ENCODE data around the gene EXD1. TPM values are rescaled to one million over a fixed set of nuclear protein-coding genes. Genes with fewer than 3 reads are reported as not detected.

EXD1 gene
- total and polyA plus RNA-seq, 2 of the 13 experiments (the other 11 are each of a cell fraction or from before 2014, with no cell fraction given), result not detected

DNA sequence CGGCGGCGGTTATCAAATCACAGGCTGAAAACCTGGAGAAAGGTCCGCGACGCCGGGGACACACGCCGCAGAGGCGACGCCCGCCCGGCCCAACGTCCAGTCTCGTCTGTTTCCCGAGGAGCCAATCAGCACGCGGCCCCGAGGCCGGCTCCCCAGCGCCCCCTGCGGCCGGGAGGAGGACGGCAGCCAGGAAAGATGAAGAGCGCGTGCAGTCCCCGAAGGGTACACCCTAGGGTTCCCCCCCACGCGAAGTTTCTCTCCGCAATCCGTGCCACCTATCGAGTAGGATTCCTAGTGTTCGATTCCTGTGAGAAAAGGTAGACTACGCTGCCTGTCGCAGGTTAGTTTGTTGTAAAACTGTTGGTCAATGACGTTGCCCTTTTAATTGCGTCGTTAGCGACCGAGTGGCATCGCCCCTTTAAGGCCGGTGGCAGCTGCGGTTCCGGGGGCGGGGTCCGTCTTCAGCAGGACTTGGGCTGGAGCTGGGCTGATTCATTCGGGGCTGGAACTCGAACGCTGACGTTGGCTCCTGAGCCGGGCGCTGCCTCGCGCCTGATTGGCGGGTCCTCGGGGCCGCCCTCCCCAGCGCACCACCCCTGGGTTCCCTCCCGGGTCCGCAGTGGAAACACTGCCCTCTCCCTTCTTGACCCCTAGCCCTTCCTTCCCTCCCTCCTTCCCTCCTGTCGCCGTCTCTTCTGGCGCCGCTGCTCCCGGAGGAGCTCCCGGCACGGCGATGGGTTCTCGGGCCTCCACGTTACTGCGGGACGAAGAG lies at the start of gene EXD1, which contains the start of gene CHP1 (continued):
- TF ChIP-seq, protein P1, sequence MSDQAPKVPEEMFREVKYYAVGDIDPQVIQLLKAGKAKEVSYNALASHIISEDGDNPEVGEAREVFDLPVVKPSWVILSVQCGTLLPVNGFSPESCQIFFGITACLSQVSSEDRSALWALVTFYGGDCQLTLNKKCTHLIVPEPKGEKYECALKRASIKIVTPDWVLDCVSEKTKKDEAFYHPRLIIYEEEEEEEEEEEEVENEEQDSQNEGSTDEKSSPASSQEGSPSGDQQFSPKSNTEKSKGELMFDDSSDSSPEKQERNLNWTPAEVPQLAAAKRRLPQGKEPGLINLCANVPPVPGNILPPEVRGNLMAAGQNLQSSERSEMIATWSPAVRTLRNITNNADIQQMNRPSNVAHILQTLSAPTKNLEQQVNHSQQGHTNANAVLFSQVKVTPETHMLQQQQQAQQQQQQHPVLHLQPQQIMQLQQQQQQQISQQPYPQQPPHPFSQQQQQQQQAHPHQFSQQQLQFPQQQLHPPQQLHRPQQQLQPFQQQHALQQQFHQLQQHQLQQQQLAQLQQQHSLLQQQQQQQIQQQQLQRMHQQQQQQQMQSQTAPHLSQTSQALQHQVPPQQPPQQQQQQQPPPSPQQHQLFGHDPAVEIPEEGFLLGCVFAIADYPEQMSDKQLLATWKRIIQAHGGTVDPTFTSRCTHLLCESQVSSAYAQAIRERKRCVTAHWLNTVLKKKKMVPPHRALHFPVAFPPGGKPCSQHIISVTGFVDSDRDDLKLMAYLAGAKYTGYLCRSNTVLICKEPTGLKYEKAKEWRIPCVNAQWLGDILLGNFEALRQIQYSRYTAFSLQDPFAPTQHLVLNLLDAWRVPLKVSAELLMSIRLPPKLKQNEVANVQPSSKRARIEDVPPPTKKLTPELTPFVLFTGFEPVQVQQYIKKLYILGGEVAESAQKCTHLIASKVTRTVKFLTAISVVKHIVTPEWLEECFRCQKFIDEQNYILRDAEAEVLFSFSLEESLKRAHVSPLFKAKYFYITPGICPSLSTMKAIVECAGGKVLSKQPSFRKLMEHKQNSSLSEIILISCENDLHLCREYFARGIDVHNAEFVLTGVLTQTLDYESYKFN (CRISPR knock-in tag; conservative IDR thresholded peaks at IDR 0.05), result peak; percentile 52; the same call in 1 of the 2 replicates
- TF ChIP-seq, protein P2, sequence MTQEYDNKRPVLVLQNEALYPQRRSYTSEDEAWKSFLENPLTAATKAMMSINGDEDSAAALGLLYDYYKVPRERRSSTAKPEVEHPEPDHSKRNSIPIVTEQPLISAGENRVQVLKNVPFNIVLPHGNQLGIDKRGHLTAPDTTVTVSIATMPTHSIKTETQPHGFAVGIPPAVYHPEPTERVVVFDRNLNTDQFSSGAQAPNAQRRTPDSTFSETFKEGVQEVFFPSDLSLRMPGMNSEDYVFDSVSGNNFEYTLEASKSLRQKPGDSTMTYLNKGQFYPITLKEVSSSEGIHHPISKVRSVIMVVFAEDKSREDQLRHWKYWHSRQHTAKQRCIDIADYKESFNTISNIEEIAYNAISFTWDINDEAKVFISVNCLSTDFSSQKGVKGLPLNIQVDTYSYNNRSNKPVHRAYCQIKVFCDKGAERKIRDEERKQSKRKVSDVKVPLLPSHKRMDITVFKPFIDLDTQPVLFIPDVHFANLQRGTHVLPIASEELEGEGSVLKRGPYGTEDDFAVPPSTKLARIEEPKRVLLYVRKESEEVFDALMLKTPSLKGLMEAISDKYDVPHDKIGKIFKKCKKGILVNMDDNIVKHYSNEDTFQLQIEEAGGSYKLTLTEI (CRISPR knock-in tag; conservative IDR thresholded peaks at IDR 0.05), result no peak
- TF ChIP-seq, protein P3, sequence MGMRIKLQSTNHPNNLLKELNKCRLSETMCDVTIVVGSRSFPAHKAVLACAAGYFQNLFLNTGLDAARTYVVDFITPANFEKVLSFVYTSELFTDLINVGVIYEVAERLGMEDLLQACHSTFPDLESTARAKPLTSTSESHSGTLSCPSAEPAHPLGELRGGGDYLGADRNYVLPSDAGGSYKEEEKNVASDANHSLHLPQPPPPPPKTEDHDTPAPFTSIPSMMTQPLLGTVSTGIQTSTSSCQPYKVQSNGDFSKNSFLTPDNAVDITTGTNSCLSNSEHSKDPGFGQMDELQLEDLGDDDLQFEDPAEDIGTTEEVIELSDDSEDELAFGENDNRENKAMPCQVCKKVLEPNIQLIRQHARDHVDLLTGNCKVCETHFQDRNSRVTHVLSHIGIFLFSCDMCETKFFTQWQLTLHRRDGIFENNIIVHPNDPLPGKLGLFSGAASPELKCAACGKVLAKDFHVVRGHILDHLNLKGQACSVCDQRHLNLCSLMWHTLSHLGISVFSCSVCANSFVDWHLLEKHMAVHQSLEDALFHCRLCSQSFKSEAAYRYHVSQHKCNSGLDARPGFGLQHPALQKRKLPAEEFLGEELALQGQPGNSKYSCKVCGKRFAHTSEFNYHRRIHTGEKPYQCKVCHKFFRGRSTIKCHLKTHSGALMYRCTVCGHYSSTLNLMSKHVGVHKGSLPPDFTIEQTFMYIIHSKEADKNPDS (CRISPR knock-in tag; IDR thresholded peaks at IDR 0.05), result peak; percentile 79; the same call in 1 of the 2 replicates
- TF ChIP-seq ZNF883 (CRISPR knock-in tag; IDR thresholded peaks at IDR 0.05; ENCODE audit: not compliant biosample characterization) (peak; percentile 95), STAG1 (CRISPR knock-in tag; IDR thresholded peaks at IDR 0.05) (peak; percentile 35), SRY (CRISPR knock-in tag; IDR thresholded peaks at IDR 0.05) (peak; percentile 94), SMARCC2 (IDR thresholded peaks at IDR 0.05) (no peak), ZNF431 (CRISPR knock-in tag; IDR thresholded peaks at IDR 0.05; ENCODE audit: borderline replicate concordance, low read depth) (peak; percentile 58), GZF1 (CRISPR knock-in tag; IDR thresholded peaks at IDR 0.05) (peak; percentile 14; the same call in 1 of the 2 replicates), JUND (CRISPR knock-in tag; IDR thresholded peaks at IDR 0.05) (peak; percentile 78; the same call in 1 of the 2 replicates), SP140L (CRISPR knock-in tag; IDR thresholded peaks at IDR 0.05; ENCODE audit: borderline replicate concordance) (peak; percentile 79; the same call in 1 of the 2 replicates), ZNF570 (CRISPR knock-in tag; IDR thresholded peaks at IDR 0.05; ENCODE audit: borderline replicate concordance) (peak; percentile 87)
- TF ChIP-seq, protein P4, sequence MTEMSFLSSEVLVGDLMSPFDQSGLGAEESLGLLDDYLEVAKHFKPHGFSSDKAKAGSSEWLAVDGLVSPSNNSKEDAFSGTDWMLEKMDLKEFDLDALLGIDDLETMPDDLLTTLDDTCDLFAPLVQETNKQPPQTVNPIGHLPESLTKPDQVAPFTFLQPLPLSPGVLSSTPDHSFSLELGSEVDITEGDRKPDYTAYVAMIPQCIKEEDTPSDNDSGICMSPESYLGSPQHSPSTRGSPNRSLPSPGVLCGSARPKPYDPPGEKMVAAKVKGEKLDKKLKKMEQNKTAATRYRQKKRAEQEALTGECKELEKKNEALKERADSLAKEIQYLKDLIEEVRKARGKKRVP (CRISPR knock-in tag; IDR thresholded peaks at IDR 0.05), result no peak
- TF ChIP-seq, protein P5, sequence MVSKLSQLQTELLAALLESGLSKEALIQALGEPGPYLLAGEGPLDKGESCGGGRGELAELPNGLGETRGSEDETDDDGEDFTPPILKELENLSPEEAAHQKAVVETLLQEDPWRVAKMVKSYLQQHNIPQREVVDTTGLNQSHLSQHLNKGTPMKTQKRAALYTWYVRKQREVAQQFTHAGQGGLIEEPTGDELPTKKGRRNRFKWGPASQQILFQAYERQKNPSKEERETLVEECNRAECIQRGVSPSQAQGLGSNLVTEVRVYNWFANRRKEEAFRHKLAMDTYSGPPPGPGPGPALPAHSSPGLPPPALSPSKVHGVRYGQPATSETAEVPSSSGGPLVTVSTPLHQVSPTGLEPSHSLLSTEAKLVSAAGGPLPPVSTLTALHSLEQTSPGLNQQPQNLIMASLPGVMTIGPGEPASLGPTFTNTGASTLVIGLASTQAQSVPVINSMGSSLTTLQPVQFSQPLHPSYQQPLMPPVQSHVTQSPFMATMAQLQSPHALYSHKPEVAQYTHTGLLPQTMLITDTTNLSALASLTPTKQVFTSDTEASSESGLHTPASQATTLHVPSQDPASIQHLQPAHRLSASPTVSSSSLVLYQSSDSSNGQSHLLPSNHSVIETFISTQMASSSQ (IDR thresholded peaks at IDR 0.05; ENCODE audit: low read depth), result 0 out of 2 replicates have a peak, but pooled peaks have one; percentile 33
- TF ChIP-seq, protein P5 (CRISPR knock-in tag; IDR thresholded peaks at IDR 0.05; ENCODE audit: borderline replicate concordance), result peak; percentile 71; the same call in 1 of the 2 replicates

All from HepG2 (cell line).